SW 1271 (cell line): ENCODE results near the gene MADD.
A peak's percentile ranks its signal among the peaks of the same experiment; 100 is the strongest.

Experiments
- DNase-seq, 2 experiments: peaks; one replicate each; lab custom pipeline; 2025; lab: John Stamatoyannopoulos, UW

The MADD gene

GRCh38 chr11:47269829-47270305 lies at the start of gene MADD:
MADD (plus strand) TSS chr11:47270133.
- DNase-seq, result peak; percentile 60 to 83

GRCh38 chr11:47220401-47220821 lies 49.5 kb upstream of the MADD start:
- DNase-seq, result peak in 1 of 2 experiments; percentile 61

- no peak for DNase-seq
Measured at GRCh38 chr11:47222696-47223095, 47.2 kb upstream of the MADD start.

GRCh38 chr11:47225552-47226400 lies 44.2 kb upstream of the MADD start:
- no peak for DNase-seq

- DNase-seq, result no peak
Measured at GRCh38 chr11:47229161-47229560, 40.8 kb upstream of the MADD start.

GRCh38 chr11:47233051-47233450 lies 36.9 kb upstream of the MADD start:
- no peak for DNase-seq

GRCh38 chr11:47233989-47234668 lies 35.8 kb upstream of the MADD start:
- DNase-seq, result peak in 1 of 2 experiments; percentile 76

- peak; percentile 40 to 59 for DNase-seq
Measured at GRCh38 chr11:47234669-47235100, 35.2 kb upstream of the MADD start.

GRCh38 chr11:47235163-47235562 lies 34.8 kb upstream of the MADD start:
- no peak for DNase-seq

GRCh38 chr11:47236482-47236881 lies 33.5 kb upstream of the MADD start:
- no peak for DNase-seq

- DNase-seq, result no peak
Measured at GRCh38 chr11:47239852-47240251, 30.1 kb upstream of the MADD start.

- DNase-seq, result peak in 1 of 2 experiments; percentile 23
Measured at GRCh38 chr11:47241841-47242301, 28.1 kb upstream of the MADD start.

- no peak for DNase-seq
Measured at GRCh38 chr11:47242596-47243192, 27.2 kb upstream of the MADD start.

GRCh38 chr11:47243454-47243853 lies 26.5 kb upstream of the MADD start:
- DNase-seq, result no peak

- DNase-seq, result no peak
Measured at GRCh38 chr11:47244448-47245350, 25.2 kb upstream of the MADD start.

- DNase-seq, result no peak
Measured at GRCh38 chr11:47245611-47246357, 24.1 kb upstream of the MADD start.

GRCh38 chr11:47247502-47247901 lies 22.4 kb upstream of the MADD start:
- DNase-seq, result no peak

GRCh38 chr11:47248304-47248663 lies 21.6 kb upstream of the MADD start:
- DNase-seq, result peak in 1 of 2 experiments; percentile 65

- peak; percentile 73 to 86 for DNase-seq
Measured at GRCh38 chr11:47248664-47249377, 21.1 kb upstream of the MADD start, which contains the start of gene ACP2. ACP2 (minus strand) TSS chr11:47248814; CDS start chr11:47248789, 25 bp downstream.

GRCh38 chr11:47249378-47249715 lies 20.6 kb upstream of the MADD start:
- no peak for DNase-seq
